Measurements from ENCODE around the gene KCNJ10. TPM values are rescaled to one million over a fixed set of nuclear protein-coding genes. Genes with fewer than 3 reads are reported as not detected.
"Not testable (repeated sequence)": the region's sequence is repeated elsewhere in the genome, so short reads cannot be mapped to it uniquely, and the experiment has no call there.

KCNJ10 gene
- total RNA-seq (not detected), polyA plus RNA-seq (under 1 TPM in 1 of 3 donors, not detected in 2; 0.29 TPM), total RNA-seq (0 to 0.17 (median 0.08) reads per million in 6 experiments)

GRCh38 chr1:160069460-160070231 lies at the start of gene KCNJ10:
KCNJ10 (minus strand) TSS chr1:160070160; CDS start chr1:160042532, 27,628 bp downstream.
- POLR2A ChIA-PET = interaction anchor here (0.5 to 1.1 kb wide), 2 partner anchors 29 to 419 kb away, joined by 3 to 8 read pairs; partner anchors contain the start of gene IGSF8
- H3K27me3 Mint-ChIP-seq = peaks cover 14 to 32% (median 17%) of the 10 kb centered on the region in 5 donors
- H3K4me1 Mint-ChIP-seq = peaks cover 9 to 20% (median 15%) of the 10 kb centered on the region in 4 donors
- ATAC-seq = no peak
- peak within 1 kb of the TSS; percentile 89 to 98 (median 95) for H3K4me3 Mint-ChIP-seq
- peaks cover 0 to 2% (median 0%) of the 10 kb centered on the region in 9 donors for H3K9me3 Mint-ChIP-seq
- H3K36me3 Mint-ChIP-seq = peaks cover 0 to 1% (median 0%) of the 10 kb centered on the region in 3 donors
- H3K27ac Mint-ChIP-seq = peak within 1 kb of the TSS; percentile 8 to 90 (median 66)
- DNase-seq = no peak

GRCh38 chr1:160118928-160119327 lies 49.0 kb upstream of the KCNJ10 start:
- ATAC-seq = no peak
- Mint-ChIP-seq H3K4me3 (no peak overlapping the region), H3K9me3 (no peaks in the 10 kb centered on the region), H3K27ac (no peak overlapping the region), H3K27me3 (peaks cover 5 to 24% (median 12%) of the 10 kb centered on the region in 5 donors), H3K4me1 (no peaks in the 10 kb centered on the region), H3K36me3 (no peaks in the 10 kb centered on the region)
- POLR2A ChIA-PET = interaction anchor here (0.7 kb wide), 1 partner anchor 1298 kb away, joined by 3 read pairs; no protein-coding TSS in a partner anchor
- no peak for DNase-seq

- H3K4me1 Mint-ChIP-seq = peaks cover 0 to under 1% (median 0%) of the 10 kb centered on the region in 4 donors
- H3K9me3 Mint-ChIP-seq = no peaks in the 10 kb centered on the region
- peak overlapping the region in 1 of 10 donors; percentile 53 for H3K27ac Mint-ChIP-seq
- peaks cover 5 to 27% (median 12%) of the 10 kb centered on the region in 5 donors for H3K27me3 Mint-ChIP-seq
- no peak for DNase-seq
- no peaks in the 10 kb centered on the region for H3K36me3 Mint-ChIP-seq
- POLR2A ChIA-PET = interaction anchor here (1.0 kb wide), 1 partner anchor 10 kb away, joined by 3 read pairs; no protein-coding TSS in a partner anchor
- no peak overlapping the region for H3K4me3 Mint-ChIP-seq
- ATAC-seq = no peak
These were observed 47.8 kb upstream of the KCNJ10 start for GRCh38 chr1:160117709-160118183.

GRCh38 chr1:160117300-160117699 lies 47.3 kb upstream of the KCNJ10 start:
- Mint-ChIP-seq H3K36me3 (no peaks in the 10 kb centered on the region), H3K9me3 (no peaks in the 10 kb centered on the region), H3K27me3 (peaks cover 5 to 31% (median 12%) of the 10 kb centered on the region in 5 donors), H3K4me3 (no peak overlapping the region), H3K4me1 (peaks cover 0 to 2% (median 0%) of the 10 kb centered on the region in 4 donors), H3K27ac (no peak overlapping the region)
- POLR2A ChIA-PET = interaction anchor here (1.0 kb wide), 1 partner anchor 9 kb away, joined by 3 read pairs; no protein-coding TSS in a partner anchor
- no peak for DNase-seq
- no peak for ATAC-seq

GRCh38 chr1:160116283-160117147 lies 46.6 kb upstream of the KCNJ10 start:
- Mint-ChIP-seq H3K36me3 (no peaks in the 10 kb centered on the region), H3K27ac (peak overlapping the region in 2 of 10 donors; percentile 27 to 28)
- POLR2A ChIA-PET = interaction anchor here (1.0 kb wide), 1 partner anchor 8 kb away, joined by 3 read pairs; no protein-coding TSS in a partner anchor

GRCh38 chr1:160115545-160116282 lies 45.8 kb upstream of the KCNJ10 start, which contains the start of gene ATP1A2:
ATP1A2 (plus strand) TSS chr1:160115759; CDS start chr1:160115862, 103 bp downstream.
- H3K4me3 Mint-ChIP-seq = no peak within 1 kb of the TSS
- DNase-seq = no peak
- no peak for ATAC-seq
- H3K27ac Mint-ChIP-seq = peak within 1 kb of the TSS in 1 of 10 donors; percentile 27
- H3K4me1 Mint-ChIP-seq = peaks cover 0 to 2% (median 0%) of the 10 kb centered on the region in 4 donors
- no peaks in the 10 kb centered on the region for H3K36me3 Mint-ChIP-seq
- no peaks in the 10 kb centered on the region for H3K9me3 Mint-ChIP-seq
- POLR2A ChIA-PET = no interaction called here
- peaks cover 5 to 31% (median 12%) of the 10 kb centered on the region in 5 donors for H3K27me3 Mint-ChIP-seq

More at GRCh38 chr1:160116283-160117147, 46.6 kb upstream of the KCNJ10 start:
- Mint-ChIP-seq H3K9me3 (no peaks in the 10 kb centered on the region), H3K4me1 (peaks cover 0 to 2% (median 0%) of the 10 kb centered on the region in 4 donors), H3K4me3 (no peak overlapping the region), H3K27me3 (peaks cover 5 to 31% (median 12%) of the 10 kb centered on the region in 5 donors)
- ATAC-seq = no peak
- no peak for DNase-seq

GRCh38 chr1:160114085-160114484 lies 44.1 kb upstream of the KCNJ10 start:
- POLR2A ChIA-PET = no interaction called here
- no peak overlapping the region for H3K4me3 Mint-ChIP-seq
- no peak for DNase-seq
- H3K4me1 Mint-ChIP-seq = peaks cover 0 to 2% (median under 1%) of the 10 kb centered on the region in 4 donors
- peaks cover 5 to 31% (median 12%) of the 10 kb centered on the region in 5 donors for H3K27me3 Mint-ChIP-seq
- no peaks in the 10 kb centered on the region for H3K9me3 Mint-ChIP-seq
- no peak overlapping the region for H3K27ac Mint-ChIP-seq
- H3K36me3 Mint-ChIP-seq = no peaks in the 10 kb centered on the region
- ATAC-seq = no peak

GRCh38 chr1:160113407-160113806 lies 43.4 kb upstream of the KCNJ10 start:
- Mint-ChIP-seq H3K4me1 (peaks cover 0 to 6% (median 2%) of the 10 kb centered on the region in 4 donors), H3K36me3 (no peaks in the 10 kb centered on the region), H3K27me3 (peaks cover 8 to 31% (median 12%) of the 10 kb centered on the region in 5 donors), H3K9me3 (no peaks in the 10 kb centered on the region), H3K4me3 (no peak overlapping the region), H3K27ac (peak overlapping the region in 1 of 10 donors; percentile 26)
- DNase-seq (no peak), ATAC-seq (no peak)
- POLR2A ChIA-PET = no interaction called here

- Mint-ChIP-seq H3K36me3 (no peaks in the 10 kb centered on the region), H3K27me3 (peaks cover 8 to 30% (median 10%) of the 10 kb centered on the region in 5 donors), H3K27ac (peak overlapping the region in 1 of 10 donors; percentile 41), H3K4me3 (no peak overlapping the region), H3K4me1 (peaks cover 0 to 6% (median 2%) of the 10 kb centered on the region in 4 donors), H3K9me3 (no peaks in the 10 kb centered on the region)
- POLR2A ChIA-PET = no interaction called here
- no peak for ATAC-seq
- no peak for DNase-seq
These were observed 42.4 kb upstream of the KCNJ10 start for GRCh38 chr1:160112357-160112756.

GRCh38 chr1:160111462-160111861 lies 41.5 kb upstream of the KCNJ10 start:
- POLR2A ChIA-PET, H3K4me1 Mint-ChIP-seq, H3K4me3 Mint-ChIP-seq: not testable (repeated sequence)

GRCh38 chr1:160109686-160110085 lies 39.7 kb upstream of the KCNJ10 start:
- POLR2A ChIA-PET = no interaction called here
- Mint-ChIP-seq H3K4me3 (no peak overlapping the region), H3K36me3 (no peaks in the 10 kb centered on the region), H3K9me3 (no peaks in the 10 kb centered on the region), H3K27me3 (peaks cover 2 to 11% (median 6%) of the 10 kb centered on the region in 5 donors), H3K27ac (peak overlapping the region in 1 of 10 donors; percentile 9), H3K4me1 (peaks cover under 1 to 6% (median 3%) of the 10 kb centered on the region in 4 donors)
- ATAC-seq = no peak
- DNase-seq = no peak

More at GRCh38 chr1:160111462-160111861, 41.5 kb upstream of the KCNJ10 start:
- H3K36me3 Mint-ChIP-seq, H3K9me3 Mint-ChIP-seq, ATAC-seq, DNase-seq, H3K27ac Mint-ChIP-seq: not testable (repeated sequence)
- H3K27me3 Mint-ChIP-seq = peaks cover 4 to 24% (median 8%) of the 10 kb centered on the region in 5 donors
